NCI-H2227 treated with DMSO at 0.1 percent for 48 hours (cell line): ENCODE measurements around the gene TMEM254.
A peak's percentile ranks its signal among the peaks of the same experiment; 100 is the strongest.
"Not testable (repeated sequence)": the region's sequence is repeated elsewhere in the genome, so short reads cannot be mapped to it uniquely, and the experiment has no call there.

Experiments used
- DNase-seq: peaks from one replicate; lab custom pipeline; 2025; lab: John Stamatoyannopoulos, UW

TMEM254 gene, protein sequence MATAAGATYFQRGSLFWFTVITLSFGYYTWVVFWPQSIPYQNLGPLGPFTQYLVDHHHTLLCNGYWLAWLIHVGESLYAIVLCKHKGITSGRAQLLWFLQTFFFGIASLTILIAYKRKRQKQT

DNA sequence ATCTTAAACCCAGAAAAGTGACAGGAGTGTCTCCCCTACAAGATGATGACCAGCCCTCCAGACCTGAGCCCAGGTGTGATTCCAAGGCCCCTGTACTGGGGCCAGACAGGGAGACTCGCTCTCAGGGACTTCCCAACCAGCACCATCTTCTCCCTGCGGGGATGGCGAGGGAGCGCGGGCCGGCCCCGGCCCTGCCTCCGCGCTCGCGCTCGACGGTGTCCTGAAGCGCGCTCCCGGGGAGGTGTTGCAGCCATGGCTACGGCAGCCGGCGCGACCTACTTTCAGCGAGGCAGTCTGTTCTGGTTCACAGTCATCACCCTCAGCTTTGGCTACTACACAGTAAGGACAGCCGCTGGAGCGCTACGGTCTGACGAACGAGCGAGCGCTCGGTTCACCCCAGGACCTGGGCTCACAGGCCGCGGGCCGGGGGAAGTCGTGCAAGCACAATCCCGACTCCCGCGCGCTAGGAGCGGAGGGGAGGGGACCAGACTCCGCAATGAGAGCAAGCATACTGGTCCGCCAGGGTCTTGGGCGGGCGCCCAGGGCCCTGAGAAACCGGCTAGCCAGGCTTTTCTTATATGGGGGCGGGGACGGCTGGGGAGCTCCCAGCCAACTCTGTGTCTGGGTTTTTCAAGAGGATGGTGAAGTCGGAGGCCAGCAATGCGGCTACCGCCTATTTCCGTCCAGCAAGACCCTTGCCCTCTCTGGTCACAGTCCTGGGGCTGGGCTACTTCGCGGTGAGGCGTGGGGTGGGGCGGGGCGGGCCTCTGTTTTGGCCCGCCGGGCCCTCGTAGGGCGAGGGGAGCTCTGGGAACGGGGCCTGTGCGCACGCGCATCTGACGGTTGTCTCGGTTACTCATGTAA lies at the start of gene TMEM254:
Gene TMEM254, plus strand, starts transcription at position 218 of the 864 bp plus-strand sequence. Its CDS starts 35 bp downstream, at position 253.
- DNase-seq, result peak; percentile 83

DNA sequence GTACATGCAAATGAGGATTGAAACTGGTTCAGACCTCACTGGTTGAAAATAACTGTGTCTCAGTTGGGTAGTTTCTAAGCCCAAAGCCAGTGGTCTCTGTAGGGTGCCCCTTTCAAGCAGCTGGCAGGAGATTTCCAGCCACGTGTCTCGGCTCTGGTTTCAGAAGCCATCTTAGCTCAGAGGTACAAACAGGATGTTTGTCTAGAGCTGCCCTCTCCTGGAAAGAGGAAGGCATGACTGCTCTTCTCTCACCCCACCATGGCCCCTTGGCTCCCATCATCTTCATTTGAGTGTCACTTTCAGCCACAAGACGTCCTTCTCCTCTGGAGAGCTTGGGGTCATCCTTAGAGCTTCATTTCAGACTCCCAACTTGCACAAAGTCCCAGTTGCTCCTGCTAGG lies 49.3 kb upstream of the TMEM254 start:
- not testable (repeated sequence) for DNase-seq

DNA sequence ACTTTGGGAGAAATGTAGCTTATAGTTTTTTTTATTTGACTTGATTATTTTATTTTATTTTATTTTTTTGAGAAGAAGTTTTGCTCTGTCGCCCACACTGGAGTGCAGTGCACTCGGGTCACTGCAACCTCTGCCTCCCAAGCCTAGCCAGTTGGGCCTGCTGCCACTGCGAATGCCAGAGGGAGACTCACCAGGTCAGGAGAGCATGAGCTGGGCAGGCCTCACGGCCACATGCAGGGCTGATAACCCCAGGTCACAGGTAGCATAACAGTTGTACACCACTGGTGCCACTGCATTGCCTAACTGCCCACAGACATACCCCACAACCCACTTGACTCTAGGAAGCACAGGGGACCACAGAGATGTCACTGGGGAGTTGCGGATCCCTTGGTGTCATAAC lies 48.6 kb upstream of the TMEM254 start:
- DNase-seq, result not testable (repeated sequence)

DNA sequence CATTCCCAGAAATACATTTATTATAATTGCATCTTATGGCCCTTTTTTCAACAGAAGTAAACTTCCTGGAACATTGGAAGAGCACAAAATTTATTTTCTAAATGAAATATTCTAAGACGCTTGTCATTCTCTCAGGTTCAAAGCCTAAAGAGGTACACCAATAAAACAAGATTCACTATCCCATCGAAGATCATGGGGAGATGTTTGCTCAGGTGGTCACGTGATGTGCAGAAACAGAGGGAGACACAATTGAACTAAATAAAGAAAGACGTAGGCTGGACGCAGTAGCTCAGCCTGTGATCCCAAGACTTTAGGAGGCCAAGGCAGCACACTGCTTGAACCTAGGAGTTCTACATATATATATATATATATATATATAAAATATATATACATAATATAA lies 46.0 kb upstream of the TMEM254 start:
- DNase-seq, result no peak

DNA sequence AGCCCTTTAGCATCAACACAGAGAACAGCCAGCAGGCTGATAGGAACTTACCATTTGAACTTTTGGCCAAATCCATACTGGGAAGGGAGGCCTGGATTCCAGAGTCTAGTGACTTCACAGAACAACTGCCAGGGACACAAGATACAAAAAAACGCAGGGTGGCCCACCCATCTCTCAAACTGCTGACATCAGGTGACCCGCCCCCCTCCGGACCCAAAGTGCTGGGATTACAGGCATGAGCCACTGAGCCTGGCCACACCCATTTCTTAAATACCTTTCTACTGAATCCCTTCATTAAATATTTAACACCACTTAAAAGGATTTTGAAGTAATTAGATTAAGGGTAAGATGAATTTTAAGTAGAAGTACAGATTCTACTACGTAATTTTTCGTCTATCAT lies 43.7 kb upstream of the TMEM254 start:
- DNase-seq, result not testable (repeated sequence)

DNA sequence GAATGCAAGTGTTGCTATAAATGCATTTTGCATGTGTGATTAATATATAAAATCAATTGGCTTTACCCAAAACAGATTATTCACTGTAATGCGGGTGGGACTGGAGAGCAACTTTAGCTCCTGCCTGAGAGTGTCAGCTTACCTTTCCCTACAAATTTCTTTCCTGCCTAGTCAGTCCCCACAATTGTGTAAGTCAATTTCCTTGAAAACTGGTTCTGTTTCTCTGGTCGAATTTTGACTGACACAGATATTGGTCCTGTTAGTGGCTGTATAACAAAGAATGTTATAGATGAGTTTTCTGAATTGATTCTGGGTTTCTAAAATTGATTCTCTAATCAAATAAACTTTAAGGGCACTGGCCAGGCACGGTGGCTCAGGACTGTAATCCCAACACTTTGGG lies 43.0 kb upstream of the TMEM254 start:
- not testable (repeated sequence) for DNase-seq

DNA sequence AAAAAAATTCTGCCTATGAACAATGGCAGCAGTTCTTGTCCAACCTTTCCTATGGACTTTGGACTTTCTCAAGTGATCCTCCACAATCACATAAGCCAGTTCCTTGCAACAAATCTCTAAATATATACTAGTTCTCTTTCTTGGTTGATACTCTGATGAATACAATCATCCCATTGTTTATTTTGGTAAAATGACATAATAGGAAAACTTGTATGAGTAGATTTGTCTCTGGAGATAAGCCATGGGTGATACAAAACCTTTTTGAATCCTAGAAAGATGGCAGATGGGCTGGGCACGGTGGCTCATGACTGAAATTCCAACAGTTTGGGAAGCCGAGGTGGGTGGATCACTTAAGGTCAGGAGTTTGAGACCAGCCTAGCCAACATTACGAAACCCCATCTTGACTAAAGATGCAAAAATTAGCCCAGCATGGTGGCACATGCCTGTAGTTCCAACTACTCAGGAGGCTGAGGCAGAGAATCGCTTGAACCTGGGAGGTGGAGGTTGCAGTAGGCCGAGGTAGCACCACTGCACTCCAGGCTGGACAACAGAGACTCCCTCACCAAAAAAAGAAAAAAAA lies 41.5 kb upstream of the TMEM254 start:
- DNase-seq, result not testable (repeated sequence)

DNA sequence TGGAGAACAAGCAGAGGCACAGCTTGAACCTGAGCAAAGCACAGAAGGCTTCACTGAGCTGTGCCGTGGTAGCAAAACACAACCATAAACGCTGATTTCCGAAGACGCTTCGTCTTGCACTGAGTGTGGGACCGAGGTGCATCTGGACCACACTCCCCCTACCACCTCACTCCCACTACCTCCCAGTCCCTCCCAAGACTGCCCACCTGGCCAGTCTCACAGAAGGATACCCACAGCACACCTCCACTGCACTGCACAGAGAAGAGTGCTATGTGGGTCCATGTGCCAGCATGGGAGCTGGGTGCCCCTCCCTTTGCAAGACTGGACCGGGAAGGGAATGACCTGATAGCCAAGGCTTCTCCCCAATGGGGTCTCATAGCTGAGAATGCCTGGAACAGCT lies 40.2 kb upstream of the TMEM254 start:
- DNase-seq, result not testable (repeated sequence)

DNA sequence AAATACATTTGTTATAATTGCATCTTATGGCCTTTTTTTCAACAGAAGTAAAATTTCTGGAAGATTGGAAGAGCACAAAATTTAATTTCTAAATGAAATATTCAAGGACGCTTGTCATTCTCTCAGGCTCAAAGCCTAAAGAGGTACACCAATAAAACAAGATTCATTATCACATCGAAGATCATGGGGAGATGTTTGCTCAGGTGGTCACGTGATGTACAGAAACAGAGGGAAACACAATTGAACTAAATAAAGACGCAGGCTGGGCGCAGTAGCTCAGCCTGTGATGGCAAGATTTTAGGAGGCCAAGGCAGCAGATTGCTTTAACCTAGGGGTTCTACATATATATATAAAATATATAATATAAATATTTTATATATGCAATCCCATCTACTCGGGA lies 37.3 kb upstream of the TMEM254 start:
- DNase-seq, result no peak

DNA sequence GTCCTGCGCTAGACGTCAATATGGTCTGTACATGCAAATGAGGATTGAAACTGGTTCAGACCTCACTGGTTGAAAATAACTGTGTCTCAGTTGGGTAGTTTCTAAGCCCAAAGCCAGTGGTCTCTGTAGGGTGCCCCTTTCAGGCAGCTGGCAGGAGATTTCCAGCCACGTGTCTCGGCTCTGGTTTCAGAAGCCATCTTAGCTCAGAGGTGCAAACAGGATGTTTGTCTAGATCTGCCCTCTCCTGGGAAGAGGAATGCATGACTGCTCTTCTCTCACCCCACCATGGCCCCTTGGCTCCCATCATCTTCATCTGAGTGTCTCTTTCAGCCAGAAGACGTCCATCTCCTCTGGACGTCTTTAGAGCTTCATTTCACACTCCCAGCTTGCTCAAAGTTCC lies 33.5 kb upstream of the TMEM254 start:
- DNase-seq, result not testable (repeated sequence)

DNA sequence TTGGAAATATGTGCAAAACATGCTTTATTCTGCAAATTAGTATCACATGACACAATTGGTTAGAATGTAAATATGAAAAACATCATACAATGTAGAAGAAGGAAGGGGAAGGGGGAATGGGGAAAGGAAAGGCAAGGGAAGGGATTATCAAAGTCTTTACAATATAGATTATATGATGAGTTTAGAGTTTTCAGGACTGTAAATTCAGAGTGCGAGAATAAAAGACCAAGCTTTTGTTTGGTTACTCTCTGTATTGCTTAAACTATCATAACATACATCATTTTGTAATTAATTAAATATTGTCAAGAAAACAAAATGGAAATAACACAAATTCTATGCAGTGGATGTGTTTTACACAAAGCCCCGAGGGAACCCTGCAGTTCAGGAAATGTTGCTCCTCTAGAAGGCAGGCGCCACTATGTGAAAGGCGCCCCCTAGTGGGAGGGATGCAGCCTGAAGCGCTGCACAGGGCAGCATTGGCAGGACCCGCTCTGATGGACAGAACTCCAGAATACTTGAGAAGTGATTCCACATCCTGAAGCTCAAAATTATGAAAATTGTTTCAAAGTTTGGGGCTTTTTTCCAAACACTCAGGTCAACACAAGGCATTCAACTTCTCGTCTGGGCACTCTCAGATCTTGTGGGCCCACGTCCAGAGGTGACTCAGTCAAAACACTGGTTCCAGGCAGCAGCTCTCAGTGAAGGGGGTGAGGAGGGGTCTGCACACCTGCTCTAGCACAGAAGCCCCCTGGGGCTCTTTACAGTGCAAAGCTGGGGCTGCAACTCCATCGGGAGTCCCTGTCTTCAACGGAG lies 31.6 kb upstream of the TMEM254 start:
- DNase-seq, result peak; percentile 27

DNA sequence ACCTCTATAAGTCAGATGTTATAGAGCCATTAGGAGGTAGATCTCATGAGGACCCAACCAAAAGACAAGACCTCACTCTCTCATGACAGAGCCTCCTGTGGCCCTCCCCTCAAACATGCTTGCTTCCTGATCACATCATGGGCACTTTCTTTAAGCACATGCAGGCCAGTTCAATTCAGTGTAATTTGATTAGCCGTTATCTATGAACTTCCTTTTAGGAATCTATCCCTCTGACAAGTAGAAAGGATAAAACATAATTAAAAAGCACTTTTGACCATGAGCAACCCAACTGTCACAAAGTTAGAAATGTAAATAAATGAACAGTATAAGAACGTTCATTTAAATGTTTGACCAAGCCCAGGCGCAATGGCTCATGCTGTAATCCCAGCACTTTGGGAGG lies 27.7 kb upstream of the TMEM254 start:
- no peak for DNase-seq

DNA sequence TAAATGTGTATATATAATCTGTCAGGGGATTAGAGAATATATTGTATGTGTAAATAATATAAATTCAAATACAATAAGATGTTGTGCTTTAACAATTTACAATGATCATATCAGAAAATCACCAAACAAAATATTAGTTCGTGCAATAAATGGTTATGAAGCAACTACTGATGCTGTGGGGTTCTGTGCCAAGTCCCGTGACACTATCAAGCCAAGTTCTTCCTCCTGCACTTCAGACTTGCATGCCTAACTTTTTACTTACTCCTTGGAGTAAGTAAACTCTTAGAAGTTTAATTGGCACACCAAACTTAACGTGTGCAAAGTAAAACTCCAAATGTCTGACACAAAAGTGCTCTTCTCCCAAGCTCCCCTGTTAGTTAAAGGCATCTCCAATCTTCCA lies 26.5 kb upstream of the TMEM254 start:
- no peak for DNase-seq

DNA sequence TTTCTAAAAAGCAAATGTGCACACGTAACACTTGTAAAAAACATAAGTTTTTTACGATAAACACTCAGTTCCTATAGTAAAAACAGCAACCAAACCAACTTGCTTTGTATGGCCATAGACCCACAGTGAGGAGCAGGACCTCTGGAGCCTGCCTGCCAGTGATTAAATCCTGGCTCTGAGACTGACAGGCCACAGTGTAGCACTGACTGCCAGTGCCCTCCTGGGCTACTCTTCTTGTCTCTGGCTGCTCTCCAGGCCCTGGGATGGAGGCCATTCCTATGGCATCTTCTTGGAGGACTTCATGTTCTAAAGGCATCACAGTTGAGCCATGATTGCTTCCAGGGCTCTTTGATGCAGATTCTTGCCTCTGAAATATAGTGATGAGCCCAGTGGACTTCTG lies 22.7 kb upstream of the TMEM254 start:
- no peak for DNase-seq

DNA sequence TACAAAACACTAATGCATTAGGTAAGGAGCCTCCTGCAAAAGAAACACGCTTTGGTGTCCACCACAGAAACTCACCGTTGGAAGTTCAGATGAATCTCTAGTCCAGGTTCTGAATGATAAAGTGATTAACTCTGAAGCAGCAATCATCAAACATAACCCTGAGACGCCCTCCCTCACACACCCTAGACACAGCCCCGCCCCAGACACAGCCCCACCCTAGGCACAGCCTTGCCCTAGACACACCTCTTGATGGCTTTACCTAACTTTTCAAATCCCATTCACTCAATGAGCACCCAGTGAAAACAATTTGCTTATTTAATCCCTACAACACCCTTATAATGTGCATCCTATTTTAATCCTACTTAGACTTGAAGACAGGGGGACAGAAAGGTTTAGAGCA lies 21.3 kb upstream of the TMEM254 start:
- DNase-seq, result no peak

DNA sequence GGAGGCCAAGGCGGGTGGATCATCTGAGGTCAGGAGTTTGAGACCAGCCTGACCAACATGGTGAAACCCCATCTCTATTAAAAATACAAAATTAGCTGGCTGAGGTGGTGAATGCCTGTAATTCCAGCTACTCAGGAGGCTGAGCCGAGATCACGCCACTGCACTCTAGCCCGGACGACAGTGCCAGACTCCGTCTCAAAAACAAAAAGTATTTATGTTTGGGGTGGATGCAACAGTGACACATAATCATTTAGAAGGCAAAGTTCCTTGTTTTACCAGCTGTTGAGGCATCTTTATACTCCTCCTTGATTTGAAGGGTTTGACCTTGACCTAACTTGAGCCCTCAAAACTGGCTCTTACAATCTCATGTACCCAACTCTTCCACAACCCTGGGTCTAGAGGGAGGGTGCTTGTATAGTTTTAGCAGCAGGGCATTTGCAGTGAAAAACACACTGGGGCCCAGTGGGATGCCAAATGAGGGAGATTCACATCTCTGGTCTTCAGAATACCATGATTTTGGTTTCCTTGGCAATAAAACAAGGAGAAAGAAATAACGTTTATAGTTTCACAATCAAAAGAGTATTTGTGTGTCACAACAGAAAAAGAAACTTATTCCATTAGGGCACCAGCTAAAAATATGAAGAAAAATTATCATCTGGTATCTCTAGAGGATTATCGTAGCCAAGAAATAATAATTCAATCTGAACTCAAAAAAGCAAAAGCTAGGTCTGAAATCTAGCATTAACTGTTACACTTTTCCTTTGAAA lies 14.2 kb upstream of the TMEM254 start:
- no peak for DNase-seq

DNA sequence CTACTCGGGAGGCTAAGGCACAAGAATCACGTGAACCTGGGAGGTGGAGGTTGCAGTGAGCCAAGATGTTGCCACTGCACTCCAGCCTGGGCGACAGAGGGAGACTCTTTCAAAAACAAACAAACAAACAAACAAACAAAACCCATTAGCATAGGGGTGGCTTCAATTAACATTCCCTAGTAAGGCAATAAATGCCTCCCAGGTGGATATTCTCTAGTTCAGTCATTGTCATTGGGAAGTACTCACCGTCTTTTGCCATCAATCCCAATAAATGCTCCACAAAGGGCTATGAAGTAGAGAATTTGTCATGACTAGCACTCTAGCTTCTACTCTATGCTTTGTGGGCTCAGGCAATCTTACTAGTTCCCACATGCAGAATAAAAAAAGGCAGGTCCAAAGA lies 11.7 kb upstream of the TMEM254 start:
- DNase-seq, result no peak

DNA sequence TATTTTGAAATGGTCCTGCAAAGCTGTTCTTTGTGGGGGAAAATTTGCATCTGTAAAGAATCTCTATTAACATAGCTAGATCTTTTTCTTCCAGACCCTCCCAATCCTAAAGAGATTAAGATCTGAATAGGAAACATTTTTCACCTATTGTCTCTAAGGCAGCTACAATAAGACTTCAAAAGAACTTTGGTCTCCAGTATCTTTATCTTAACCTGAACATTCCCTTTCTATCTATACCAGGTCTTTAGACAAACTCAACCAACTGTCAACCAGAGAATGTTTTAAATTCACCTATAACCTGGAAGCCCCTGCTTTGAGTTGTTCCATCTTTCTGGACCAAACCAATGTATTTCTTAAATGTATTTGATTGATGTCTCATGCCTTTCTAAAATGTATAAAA lies 10.6 kb upstream of the TMEM254 start:
- not testable (repeated sequence) for DNase-seq

DNA sequence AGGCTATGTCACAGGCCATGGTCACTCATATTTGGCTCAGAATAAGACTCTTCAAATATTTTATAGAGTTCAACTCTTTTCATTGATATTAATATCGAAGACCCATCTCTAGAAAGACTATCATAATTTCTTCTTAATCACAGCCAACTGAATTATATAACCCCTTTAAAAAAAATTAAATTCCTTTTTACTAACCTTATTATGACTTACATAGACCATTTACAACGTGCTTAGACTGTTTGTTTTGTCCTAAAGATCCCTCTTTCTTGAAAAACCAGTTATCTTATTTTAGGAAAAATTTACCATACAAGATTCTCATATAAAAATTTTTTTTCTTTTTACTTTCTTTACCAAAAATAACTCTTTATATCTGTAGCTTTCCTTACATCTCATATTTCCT lies 10.2 kb upstream of the TMEM254 start:
- no peak for DNase-seq

DNA sequence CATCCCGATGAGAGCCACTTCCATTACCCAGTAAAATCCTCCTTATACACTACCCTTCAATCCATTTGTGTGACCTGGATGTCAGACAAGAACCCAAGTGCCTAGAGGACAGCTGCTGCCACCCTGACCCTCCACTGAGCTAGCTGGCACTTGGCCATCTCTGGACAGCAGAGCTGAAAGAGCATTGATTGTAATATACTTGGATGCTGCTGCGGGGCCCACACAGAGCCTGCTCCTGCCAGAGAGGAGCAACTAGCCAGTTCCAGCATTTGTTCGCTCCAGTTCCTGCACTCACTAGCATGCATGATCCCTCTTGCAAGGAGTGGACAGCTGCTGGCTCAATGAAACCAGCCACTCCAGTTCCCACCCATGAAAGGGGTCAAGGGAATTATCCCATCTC lies 8.4 kb upstream of the TMEM254 start:
- no peak for DNase-seq

DNA sequence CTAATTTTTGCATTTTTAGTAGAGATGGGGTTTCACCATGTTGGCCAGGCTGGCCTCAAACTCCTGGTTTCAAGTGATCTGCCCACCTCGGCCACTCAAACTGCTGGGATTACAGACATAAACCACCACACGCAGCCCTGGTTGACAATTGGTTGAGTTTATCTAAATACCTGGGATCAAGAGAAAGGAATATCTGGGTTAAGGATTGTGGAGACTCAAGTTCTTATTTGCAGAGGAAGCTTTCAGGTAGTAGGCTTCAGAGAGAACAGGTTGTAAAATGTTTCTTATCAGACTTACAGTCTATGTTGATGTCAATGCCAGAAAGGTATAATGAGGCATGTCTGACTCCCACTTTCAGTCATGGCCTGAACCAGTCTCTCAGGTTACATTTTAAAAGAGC lies 5.9 kb upstream of the TMEM254 start:
- DNase-seq, result no peak

DNA sequence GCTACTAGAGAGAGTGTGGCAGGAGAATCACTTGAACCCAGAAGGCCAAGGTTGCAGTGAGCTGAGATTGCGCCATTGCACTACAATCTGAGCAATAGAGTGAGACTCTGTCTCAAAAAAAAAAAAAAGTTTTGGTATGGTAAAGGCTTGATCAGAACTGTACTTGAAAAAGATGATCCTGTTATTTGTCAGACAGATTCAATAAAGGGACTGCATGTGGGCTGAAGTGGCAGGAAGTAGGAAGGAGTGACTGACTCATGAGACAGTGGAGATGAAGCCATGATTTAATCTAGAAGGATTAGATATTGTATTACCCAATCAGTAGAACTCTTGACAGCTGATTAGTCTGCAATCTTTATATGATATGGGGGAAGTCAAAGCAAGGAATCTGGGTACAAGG lies 2.7 kb upstream of the TMEM254 start:
- no peak for DNase-seq
